ENCODE measurements around the gene ZNF775. TPM values are rescaled to one million over a fixed set of nuclear protein-coding genes. Genes with fewer than 3 reads are reported as not detected.

ZNF775 gene
- total and polyA plus RNA-seq, 2 experiments from 2014 or later, result 34.3 to 40.1 TPM

GRCh38 chr7:150361402-150361801, 17.7 kb upstream of the ZNF775 start:
- Histone ChIP-seq H3K27ac (peak overlapping the region; percentile 98), H3K27me3 (no peaks in the 10 kb centered on the region), H3K36me3 (no peaks in the 10 kb centered on the region), H3K4me3 (no peak overlapping the region), H3K4me1 (ENCODE audit: low read depth) (peaks cover 34% of the 10 kb centered on the region), H3K9me3 (ENCODE audit: low read depth) (no peaks in the 10 kb centered on the region)
- no peak for DNase-seq (ENCODE audit: low read depth in 1 of 2, low spot score in 1 of 2)
- TF ChIP-seq, protein P1, sequence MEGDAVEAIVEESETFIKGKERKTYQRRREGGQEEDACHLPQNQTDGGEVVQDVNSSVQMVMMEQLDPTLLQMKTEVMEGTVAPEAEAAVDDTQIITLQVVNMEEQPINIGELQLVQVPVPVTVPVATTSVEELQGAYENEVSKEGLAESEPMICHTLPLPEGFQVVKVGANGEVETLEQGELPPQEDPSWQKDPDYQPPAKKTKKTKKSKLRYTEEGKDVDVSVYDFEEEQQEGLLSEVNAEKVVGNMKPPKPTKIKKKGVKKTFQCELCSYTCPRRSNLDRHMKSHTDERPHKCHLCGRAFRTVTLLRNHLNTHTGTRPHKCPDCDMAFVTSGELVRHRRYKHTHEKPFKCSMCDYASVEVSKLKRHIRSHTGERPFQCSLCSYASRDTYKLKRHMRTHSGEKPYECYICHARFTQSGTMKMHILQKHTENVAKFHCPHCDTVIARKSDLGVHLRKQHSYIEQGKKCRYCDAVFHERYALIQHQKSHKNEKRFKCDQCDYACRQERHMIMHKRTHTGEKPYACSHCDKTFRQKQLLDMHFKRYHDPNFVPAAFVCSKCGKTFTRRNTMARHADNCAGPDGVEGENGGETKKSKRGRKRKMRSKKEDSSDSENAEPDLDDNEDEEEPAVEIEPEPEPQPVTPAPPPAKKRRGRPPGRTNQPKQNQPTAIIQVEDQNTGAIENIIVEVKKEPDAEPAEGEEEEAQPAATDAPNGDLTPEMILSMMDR (IDR thresholded peaks at IDR 0.05; ENCODE audit: low read depth, low read length), result no peak

DNA sequence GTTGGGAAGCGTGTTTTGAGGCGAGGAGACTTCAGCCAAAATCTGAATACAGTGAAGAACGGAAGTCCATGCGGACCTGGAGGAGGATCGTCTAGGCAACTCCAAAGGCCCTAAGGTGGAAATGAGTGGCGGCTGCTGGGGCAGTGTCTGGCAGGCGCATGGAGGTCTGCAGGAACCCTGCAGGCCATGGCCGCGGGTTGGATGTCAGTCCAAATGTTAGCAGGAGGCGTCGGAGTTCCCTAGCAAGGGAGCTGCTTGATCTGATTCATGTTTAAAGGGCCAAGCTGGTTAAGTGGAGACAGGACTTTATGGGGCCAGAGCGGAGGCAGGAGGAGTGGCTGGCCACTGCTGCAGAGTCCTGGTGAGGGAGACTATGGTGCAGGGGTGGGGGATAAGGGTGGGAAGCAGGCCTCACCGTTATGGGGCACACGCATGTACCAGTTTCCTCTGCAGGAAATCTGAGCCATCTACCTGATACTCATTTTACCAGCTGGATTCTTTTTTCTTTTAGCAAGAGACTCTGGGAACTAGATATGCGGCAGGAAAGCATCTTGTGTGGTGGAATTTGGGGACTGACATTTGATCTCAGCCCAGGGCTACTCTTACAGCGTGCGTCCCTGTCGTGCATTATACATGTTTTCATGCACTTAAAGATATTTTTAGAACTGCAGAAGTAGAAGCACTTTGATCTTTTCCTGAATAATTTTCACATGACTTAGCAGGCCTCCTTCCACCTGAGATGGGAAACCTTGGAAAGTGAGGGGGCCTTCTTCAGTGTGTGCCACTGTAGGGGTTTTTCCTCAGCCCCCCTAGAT, 17.1 kb upstream of the ZNF775 start:
- DNase-seq (ENCODE audit: low read depth in 1 of 2, low spot score in 1 of 2), result peak in 1 of 2 donors; percentile 67
- H3K4me3 ChIP-seq, result no peak overlapping the region
- H3K27ac ChIP-seq, result peak overlapping the region; percentile 98
- no peaks in the 10 kb centered on the region for H3K27me3 ChIP-seq
- H3K36me3 ChIP-seq, result no peaks in the 10 kb centered on the region
- H3K9me3 ChIP-seq (ENCODE audit: low read depth), result no peaks in the 10 kb centered on the region
- peaks cover 34% of the 10 kb centered on the region for H3K4me1 ChIP-seq (ENCODE audit: low read depth)
- TF ChIP-seq, protein P1 (IDR thresholded peaks at IDR 0.05; ENCODE audit: low read depth, low read length), result no peak

DNA sequence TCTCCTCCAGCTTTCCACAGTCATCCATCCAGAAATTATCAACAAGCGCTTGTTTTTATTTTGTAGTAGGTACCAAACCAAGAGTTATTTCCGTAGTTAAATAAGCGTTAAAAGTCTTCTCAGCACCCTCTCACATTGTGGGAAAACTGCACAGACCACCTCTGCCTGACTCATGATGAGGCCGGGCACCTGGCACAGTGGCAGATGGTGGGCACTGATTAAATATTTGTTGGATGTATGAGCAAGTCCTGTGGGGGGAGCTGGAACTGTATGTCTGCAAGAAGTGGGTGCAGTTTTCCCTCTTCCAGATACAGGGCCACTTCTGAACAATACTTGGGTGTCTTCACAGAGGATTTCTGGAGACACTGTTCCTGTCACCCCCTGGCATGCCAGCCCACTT, 15.8 kb upstream of the ZNF775 start:
- DNase-seq (ENCODE audit: low read depth in 1 of 2, low spot score in 1 of 2), result no peak
- TF ChIP-seq, protein P1 (IDR thresholded peaks at IDR 0.05; ENCODE audit: low read depth, low read length), result no peak
- H3K4me1 ChIP-seq (ENCODE audit: low read depth), result peaks cover 42% of the 10 kb centered on the region
- peak overlapping the region; percentile 98 for H3K27ac ChIP-seq
- no peaks in the 10 kb centered on the region for H3K27me3 ChIP-seq
- H3K36me3 ChIP-seq, result no peaks in the 10 kb centered on the region
- no peaks in the 10 kb centered on the region for H3K9me3 ChIP-seq (ENCODE audit: low read depth)
- no peak overlapping the region for H3K4me3 ChIP-seq

GRCh38 chr7:150363872-150364271, 15.3 kb upstream of the ZNF775 start:
- H3K9me3 ChIP-seq (ENCODE audit: low read depth), result no peaks in the 10 kb centered on the region
- no peaks in the 10 kb centered on the region for H3K36me3 ChIP-seq
- no peaks in the 10 kb centered on the region for H3K27me3 ChIP-seq
- DNase-seq (ENCODE audit: low read depth in 1 of 2, low spot score in 1 of 2), result no peak
- no peak overlapping the region for H3K4me3 ChIP-seq
- H3K4me1 ChIP-seq (ENCODE audit: low read depth), result peaks cover 42% of the 10 kb centered on the region
- H3K27ac ChIP-seq, result peak overlapping the region; percentile 98
- TF ChIP-seq, protein P1 (IDR thresholded peaks at IDR 0.05; ENCODE audit: low read depth, low read length), result no peak

DNA sequence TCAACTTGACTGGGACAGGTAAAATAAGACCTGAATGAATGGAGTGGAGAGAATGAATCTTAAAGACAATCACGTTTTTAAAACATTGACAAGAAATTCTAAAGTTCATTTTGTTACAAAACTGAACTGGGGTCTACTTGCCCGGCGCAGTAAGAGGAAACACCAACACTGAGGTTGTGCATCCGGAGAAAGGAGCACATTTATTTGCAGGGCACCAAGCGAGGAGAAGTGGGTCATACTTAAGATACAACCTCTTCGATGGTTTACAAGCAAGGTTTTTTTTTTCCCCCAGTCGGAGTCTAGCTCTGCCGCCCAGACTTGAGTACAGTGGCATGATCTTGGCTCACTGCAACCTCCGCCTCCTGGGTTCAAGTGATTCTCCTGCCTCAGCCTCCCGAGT, 13.9 kb upstream of the ZNF775 start:
- DNase-seq (ENCODE audit: low read depth in 1 of 2, low spot score in 1 of 2), result no peak
- Histone ChIP-seq H3K36me3 (no peaks in the 10 kb centered on the region), H3K27me3 (no peaks in the 10 kb centered on the region), H3K4me1 (ENCODE audit: low read depth) (peaks cover 49% of the 10 kb centered on the region), H3K4me3 (no peak overlapping the region), H3K9me3 (ENCODE audit: low read depth) (no peaks in the 10 kb centered on the region), H3K27ac (no peak overlapping the region)
- TF ChIP-seq, protein P1 (IDR thresholded peaks at IDR 0.05; ENCODE audit: low read depth, low read length), result no peak

Data from cardiac muscle cell (in vitro differentiated cells and primary cell).